Loucy (cell line): ENCODE results near the gene MBP.

Experiments used
- EZH2phosphoT487 ChIP-seq: fragments of 200-600 bp; IDR thresholded peaks from 2 replicates; pipeline ENCODE4 v1.6.1; 2018; ENCODE audit warnings: antibody characterized with exemption, mild to moderate bottlenecking, moderate library complexity, borderline replicate concordance
- TF ChIP-seq, protein P1 (sequence below): fragments of 200-600 bp; sonication (generic); conservative IDR thresholded peaks from 2 replicates; pipeline ENCODE4 v1.5.1; 2014; ENCODE audit warnings: mild to moderate bottlenecking, antibody characterized with exemption, low read length

DNA sequence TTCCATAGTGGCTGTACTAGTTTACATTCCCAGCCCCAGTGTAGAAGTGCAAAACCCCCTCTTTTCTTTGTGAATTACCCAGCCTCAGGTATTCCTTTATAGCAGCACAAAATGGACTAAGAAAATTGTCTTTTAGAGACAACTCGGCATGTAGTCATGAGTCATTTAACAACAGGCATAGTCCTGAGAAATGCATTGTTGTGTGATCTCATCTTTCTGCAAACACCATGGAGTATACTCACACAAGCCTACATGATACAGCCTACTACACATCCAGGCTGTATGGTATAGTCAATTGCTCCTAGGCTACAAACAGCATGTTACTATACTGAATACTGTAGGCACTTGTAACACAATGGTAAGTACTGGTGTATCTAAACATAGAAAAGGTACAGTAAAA, 44.4 kb upstream of the MBP start:
- TF ChIP-seq, protein P1, sequence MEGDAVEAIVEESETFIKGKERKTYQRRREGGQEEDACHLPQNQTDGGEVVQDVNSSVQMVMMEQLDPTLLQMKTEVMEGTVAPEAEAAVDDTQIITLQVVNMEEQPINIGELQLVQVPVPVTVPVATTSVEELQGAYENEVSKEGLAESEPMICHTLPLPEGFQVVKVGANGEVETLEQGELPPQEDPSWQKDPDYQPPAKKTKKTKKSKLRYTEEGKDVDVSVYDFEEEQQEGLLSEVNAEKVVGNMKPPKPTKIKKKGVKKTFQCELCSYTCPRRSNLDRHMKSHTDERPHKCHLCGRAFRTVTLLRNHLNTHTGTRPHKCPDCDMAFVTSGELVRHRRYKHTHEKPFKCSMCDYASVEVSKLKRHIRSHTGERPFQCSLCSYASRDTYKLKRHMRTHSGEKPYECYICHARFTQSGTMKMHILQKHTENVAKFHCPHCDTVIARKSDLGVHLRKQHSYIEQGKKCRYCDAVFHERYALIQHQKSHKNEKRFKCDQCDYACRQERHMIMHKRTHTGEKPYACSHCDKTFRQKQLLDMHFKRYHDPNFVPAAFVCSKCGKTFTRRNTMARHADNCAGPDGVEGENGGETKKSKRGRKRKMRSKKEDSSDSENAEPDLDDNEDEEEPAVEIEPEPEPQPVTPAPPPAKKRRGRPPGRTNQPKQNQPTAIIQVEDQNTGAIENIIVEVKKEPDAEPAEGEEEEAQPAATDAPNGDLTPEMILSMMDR, result no peak
- TF ChIP-seq EZH2phosphoT487, result no peak
